CD8-positive, alpha-beta memory T cell (primary cell): ENCODE results near the gene RAB10. TPM values are rescaled to one million over a fixed set of nuclear protein-coding genes. Genes with fewer than 3 reads are reported as not detected.
"Not testable (repeated sequence)": the region's sequence is repeated elsewhere in the genome, so short reads cannot be mapped to it uniquely, and the experiment has no call there.

ENCODE experiments used
- CTCF ChIA-PET: fragments of 350-600 bp; sonication (Branson Sonifier 250); formaldehyde crosslinking; loops from one replicate; lab custom pipeline; 2021; ENCODE audit warnings: antibody characterized with exemption; lab: Charles Lee
- POLR2A ChIA-PET: fragments of 350-600 bp; sonication (Branson Sonifier 250); formaldehyde crosslinking; loops from one replicate; lab custom pipeline; 2021; ENCODE audit warnings: antibody characterized with exemption; lab: Charles Lee
- DNase-seq, 5 donors: peaks; one replicate each; pipeline versions ENCODE4 v3.0.0 to v3.0.0-alpha.2; 2020 to 2022; ENCODE audit warnings: mixed read lengths in 1 of 5
- H3K27ac ChIP-seq: one replicate; pipeline ENCODE4 v1.7.0; 2013; ENCODE audit warnings: low read depth, mild to moderate bottlenecking, low read length, moderate library complexity
- H3K27me3 ChIP-seq: 2 replicates; pipeline ENCODE4 v1.7.0; 2013; ENCODE audit warnings: low read length, mild to moderate bottlenecking; ENCODE audit not compliant: insufficient read depth, poor library complexity, severe bottlenecking
- H3K36me3 ChIP-seq: 2 replicates; pipeline ENCODE4 v1.7.0; 2013; ENCODE audit warnings: mild to moderate bottlenecking, low read length, moderate library complexity; ENCODE audit not compliant: insufficient read depth
- H3K4me1 ChIP-seq: 2 replicates; pipeline ENCODE4 v1.7.0; 2013; ENCODE audit warnings: mild to moderate bottlenecking, low read length, moderate library complexity; ENCODE audit not compliant: insufficient read depth
- H3K4me3 ChIP-seq: 2 replicates; pipeline ENCODE4 v1.7.0; 2013; ENCODE audit warnings: mild to moderate bottlenecking, low read length
- H3K9me3 ChIP-seq: 2 replicates; pipeline ENCODE4 v1.7.0; 2013; ENCODE audit warnings: mild to moderate bottlenecking, low read length
- H3K27ac Mint-ChIP-seq, 8 donors: one replicate each; pipeline ENCODE4 v1.8.0; 2020 to 2021; ENCODE audit warnings: mixed read lengths in 8 of 8, mild to moderate bottlenecking in 6 of 8, inconsistent platforms in 3 of 8, moderate library complexity in 3 of 8
- H3K27me3 Mint-ChIP-seq, 2 donors: one replicate each; pipeline ENCODE4 v1.8.0; 2020 to 2021; ENCODE audit warnings: mixed read lengths in 2 of 2, mild to moderate bottlenecking in 1 of 2, moderate library complexity in 1 of 2
- H3K36me3 Mint-ChIP-seq, 3 donors: one replicate each; pipeline ENCODE4 v1.8.0; 2020 to 2021; ENCODE audit warnings: mixed read lengths in 3 of 3, inconsistent platforms in 1 of 3, mild to moderate bottlenecking in 1 of 3
- H3K4me1 Mint-ChIP-seq, 3 donors: one replicate each; pipeline ENCODE4 v1.8.0; 2020 to 2021; ENCODE audit warnings: mixed read lengths in 3 of 3, inconsistent platforms in 1 of 3, mild to moderate bottlenecking in 1 of 3
- H3K4me3 Mint-ChIP-seq, 7 donors: one replicate each; pipeline ENCODE4 v1.8.0; 2020 to 2021; ENCODE audit warnings: mixed read lengths in 7 of 7, mild to moderate bottlenecking in 6 of 7, moderate library complexity in 4 of 7, inconsistent platforms in 2 of 7
- H3K9me3 Mint-ChIP-seq, 5 donors: one replicate each; pipeline ENCODE4 v1.8.0; 2020 to 2022; ENCODE audit warnings: mixed read lengths in 5 of 5, mild to moderate bottlenecking in 3 of 5, moderate library complexity in 2 of 5, inconsistent platforms in 1 of 5
- polyA plus RNA-seq: library from polyadenylated mRNA; unstranded; fragments of 300-500 nt; fragmentation: Illumina TruSeq; gene quantifications from one replicate; pipeline ENCODE4 v1.2.3, GENCODE V29; 2021
- total RNA-seq, 2 experiments: library from RNA; stranded (reverse); gene quantifications; one replicate each; pipeline ENCODE4 v1.2.3, GENCODE V29; 2021

The RAB10 gene
- total and polyA plus RNA-seq, 3 experiments from 2014 or later = 93.3 to 167 (median 155) TPM

GRCh38 chr2:26016706-26017045, 17.2 kb upstream of the RAB10 start:
- H3K27me3 Mint-ChIP-seq, H3K4me3 Mint-ChIP-seq, H3K4me1 Mint-ChIP-seq, H3K27ac ChIP-seq, CTCF ChIA-PET, DNase-seq, H3K36me3 ChIP-seq, H3K4me3 ChIP-seq, H3K4me1 ChIP-seq, H3K9me3 Mint-ChIP-seq, H3K36me3 Mint-ChIP-seq, H3K27ac Mint-ChIP-seq, H3K27me3 ChIP-seq, H3K9me3 ChIP-seq: not testable (repeated sequence)
- POLR2A ChIA-PET = interaction anchor here (0.7 kb wide), 1 partner anchor 34 kb away, joined by 5 read pairs; no protein-coding TSS in a partner anchor

GRCh38 chr2:26017464-26018183, 16.3 kb upstream of the RAB10 start:
- Histone ChIP-seq H3K4me3 (no peak overlapping the region), H3K27ac (no peak overlapping the region), H3K9me3 (no peaks in the 10 kb centered on the region), H3K27me3 (no peaks in the 10 kb centered on the region), H3K4me1 (no peaks in the 10 kb centered on the region), H3K36me3 (no peaks in the 10 kb centered on the region)
- Mint-ChIP-seq H3K27ac (peak overlapping the region in 3 of 8 donors; percentile 47 to 60 (median 54)), H3K27me3 (no peaks in the 10 kb centered on the region), H3K4me1 (no peaks in the 10 kb centered on the region), H3K9me3 (no peaks in the 10 kb centered on the region), H3K36me3 (no peaks in the 10 kb centered on the region), H3K4me3 (no peak overlapping the region)
- CTCF ChIA-PET = interaction anchor here (1.1 kb wide), 1 partner anchor 34 kb away, joined by 3 read pairs; no protein-coding TSS in a partner anchor
- POLR2A ChIA-PET = no interaction called here
- DNase-seq = no peak

GRCh38 chr2:26018184-26019055, 15.5 kb upstream of the RAB10 start:
- no peaks in the 10 kb centered on the region for H3K4me1 ChIP-seq
- no peaks in the 10 kb centered on the region for H3K9me3 ChIP-seq
- Mint-ChIP-seq H3K4me3 (no peak overlapping the region), H3K4me1 (no peaks in the 10 kb centered on the region), H3K9me3 (no peaks in the 10 kb centered on the region), H3K27me3 (no peaks in the 10 kb centered on the region), H3K27ac (peak overlapping the region in 3 of 8 donors; percentile 47 to 70 (median 54)), H3K36me3 (no peaks in the 10 kb centered on the region)
- no peak overlapping the region for H3K4me3 ChIP-seq
- no peaks in the 10 kb centered on the region for H3K27me3 ChIP-seq
- no peak overlapping the region for H3K27ac ChIP-seq
- ChIA-PET CTCF (interaction anchor here (1.1 kb wide), 1 partner anchor 35 kb away, joined by 3 read pairs; no protein-coding TSS in a partner anchor), POLR2A (no interaction called here)
- DNase-seq = no peak
- no peaks in the 10 kb centered on the region for H3K36me3 ChIP-seq

- ChIA-PET POLR2A (no interaction called here), CTCF (no interaction called here)
- Mint-ChIP-seq H3K27ac (no peak overlapping the region), H3K9me3 (no peaks in the 10 kb centered on the region), H3K27me3 (peaks cover 0 to 2% of the 10 kb centered on the region in 2 donors), H3K36me3 (no peaks in the 10 kb centered on the region), H3K4me3 (no peak overlapping the region), H3K4me1 (no peaks in the 10 kb centered on the region)
- no peak for DNase-seq
- Histone ChIP-seq H3K9me3 (no peaks in the 10 kb centered on the region), H3K27ac (no peak overlapping the region), H3K27me3 (no peaks in the 10 kb centered on the region), H3K36me3 (no peaks in the 10 kb centered on the region), H3K4me1 (no peaks in the 10 kb centered on the region), H3K4me3 (no peak overlapping the region)
Observed at GRCh38 chr2:26020231-26020640, 13.6 kb upstream of the RAB10 start.

GRCh38 chr2:26024260-26024659, 9.6 kb upstream of the RAB10 start:
- Mint-ChIP-seq H3K4me3 (no peak overlapping the region), H3K27me3 (peaks cover 3 to 9% of the 10 kb centered on the region in 2 donors), H3K4me1 (no peaks in the 10 kb centered on the region), H3K9me3 (no peaks in the 10 kb centered on the region), H3K27ac (peak overlapping the region in 1 of 8 donors; percentile 32), H3K36me3 (no peaks in the 10 kb centered on the region)
- Histone ChIP-seq H3K27ac (no peak overlapping the region), H3K36me3 (no peaks in the 10 kb centered on the region), H3K4me1 (no peaks in the 10 kb centered on the region), H3K4me3 (no peak overlapping the region), H3K9me3 (no peaks in the 10 kb centered on the region), H3K27me3 (no peaks in the 10 kb centered on the region)
- CTCF ChIA-PET = no interaction called here
- no peak for DNase-seq
- POLR2A ChIA-PET = no interaction called here

- H3K27ac ChIP-seq = no peak overlapping the region
- no peaks in the 10 kb centered on the region for H3K9me3 ChIP-seq
- no peak overlapping the region for H3K27ac Mint-ChIP-seq
- H3K4me3 ChIP-seq = no peak overlapping the region
- peaks cover 3 to 9% of the 10 kb centered on the region in 2 donors for H3K27me3 Mint-ChIP-seq
- H3K9me3 Mint-ChIP-seq = no peaks in the 10 kb centered on the region
- no peaks in the 10 kb centered on the region for H3K27me3 ChIP-seq
- H3K4me1 Mint-ChIP-seq = no peaks in the 10 kb centered on the region
- CTCF ChIA-PET = no interaction called here
- DNase-seq = no peak
- no peaks in the 10 kb centered on the region for H3K36me3 Mint-ChIP-seq
- POLR2A ChIA-PET = no interaction called here
- peak overlapping the region in 1 of 7 donors; percentile 21 for H3K4me3 Mint-ChIP-seq
- H3K4me1 ChIP-seq = no peaks in the 10 kb centered on the region
- no peaks in the 10 kb centered on the region for H3K36me3 ChIP-seq
Observed at GRCh38 chr2:26025509-26025908, 8.4 kb upstream of the RAB10 start.

GRCh38 chr2:26028083-26028482, 5.8 kb upstream of the RAB10 start:
- H3K36me3 ChIP-seq, H3K4me3 ChIP-seq, H3K9me3 Mint-ChIP-seq, DNase-seq, H3K27ac Mint-ChIP-seq, H3K27me3 Mint-ChIP-seq, H3K27ac ChIP-seq, H3K4me3 Mint-ChIP-seq, H3K36me3 Mint-ChIP-seq, H3K4me1 ChIP-seq, CTCF ChIA-PET, H3K4me1 Mint-ChIP-seq, POLR2A ChIA-PET, H3K9me3 ChIP-seq, H3K27me3 ChIP-seq: not testable (repeated sequence)
